Fibroblast of skin of right biceps (primary cell): ENCODE results near the gene TEAD3.
"Not testable (repeated sequence)": the region's sequence is repeated elsewhere in the genome, so short reads cannot be mapped to it uniquely, and the experiment has no call there.

Experiments
- DNase-seq: peaks from one replicate; pipeline ENCODE4 v3.0.0-alpha.2; 2013

TEAD3 gene

DNA sequence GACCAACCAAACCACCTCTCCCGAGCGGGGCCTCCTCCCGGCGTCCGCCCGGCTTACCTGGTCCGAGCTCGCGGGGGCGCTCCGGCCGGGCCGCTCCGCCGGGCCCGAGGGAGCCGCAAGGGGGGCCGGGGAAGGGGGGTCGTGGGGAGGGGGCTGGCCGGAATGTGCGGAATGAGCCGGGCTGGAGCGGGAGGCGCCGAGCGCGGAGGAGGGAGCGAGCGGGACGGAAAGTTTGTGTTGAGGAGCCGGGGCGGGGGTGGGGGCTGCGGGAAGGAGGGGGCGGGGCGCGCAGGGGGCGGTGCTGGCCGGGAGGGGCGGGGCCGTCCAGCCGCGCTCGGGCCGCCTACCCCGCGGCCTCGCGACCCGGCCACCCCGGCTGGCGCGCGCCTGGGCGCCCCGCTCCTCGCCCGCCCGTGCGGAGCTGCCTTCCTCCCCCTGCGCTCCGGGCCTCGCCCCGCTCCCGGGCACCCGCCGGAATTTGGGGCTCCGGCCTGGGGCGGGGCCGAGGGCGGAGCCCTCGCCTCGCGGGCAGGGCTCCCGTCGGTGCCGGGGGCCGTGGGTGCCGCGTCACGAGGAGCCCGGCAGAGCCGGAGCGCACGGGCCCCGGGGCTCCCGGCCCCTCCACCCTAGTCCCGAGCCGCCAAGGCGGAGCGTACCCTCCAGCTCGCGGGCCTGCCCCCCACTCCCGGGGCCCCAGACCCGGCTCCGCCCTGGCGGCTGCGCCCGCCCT is at the start of gene TEAD3:
TEAD3 (minus strand) TSS at position 239 of the 730 bp plus-strand sequence.
- peak; percentile 79 for DNase-seq

DNA sequence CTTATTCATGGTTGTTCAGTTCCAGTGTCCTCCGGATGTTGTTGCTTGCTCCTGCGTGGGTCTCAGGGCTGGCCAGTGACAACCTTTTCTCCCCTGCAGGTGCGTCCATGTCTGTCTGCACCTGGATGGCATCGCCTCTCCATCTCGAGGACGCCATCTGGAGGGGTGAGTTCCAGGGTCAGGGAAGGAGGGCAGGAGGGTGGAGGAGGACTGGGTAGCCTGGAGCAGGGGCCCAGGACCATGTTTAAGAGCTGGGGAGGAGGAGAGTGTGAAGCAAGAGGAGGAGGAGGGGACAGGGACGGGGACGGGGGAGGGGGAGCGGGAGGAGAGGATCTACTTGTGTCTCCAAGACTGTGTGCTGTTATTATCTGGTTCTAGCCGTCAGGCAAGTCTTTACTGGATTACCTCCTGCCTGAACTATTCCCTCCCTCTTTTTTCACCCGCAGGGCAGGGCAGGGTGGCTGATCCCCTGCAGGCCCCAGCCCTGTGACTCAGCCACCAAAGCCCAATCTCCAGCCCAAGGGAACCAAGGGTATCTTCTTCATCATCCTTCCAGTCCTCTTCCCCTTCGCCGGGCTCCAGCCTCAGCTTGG is 48.0 kb upstream of the TEAD3 start:
- no peak for DNase-seq

DNA sequence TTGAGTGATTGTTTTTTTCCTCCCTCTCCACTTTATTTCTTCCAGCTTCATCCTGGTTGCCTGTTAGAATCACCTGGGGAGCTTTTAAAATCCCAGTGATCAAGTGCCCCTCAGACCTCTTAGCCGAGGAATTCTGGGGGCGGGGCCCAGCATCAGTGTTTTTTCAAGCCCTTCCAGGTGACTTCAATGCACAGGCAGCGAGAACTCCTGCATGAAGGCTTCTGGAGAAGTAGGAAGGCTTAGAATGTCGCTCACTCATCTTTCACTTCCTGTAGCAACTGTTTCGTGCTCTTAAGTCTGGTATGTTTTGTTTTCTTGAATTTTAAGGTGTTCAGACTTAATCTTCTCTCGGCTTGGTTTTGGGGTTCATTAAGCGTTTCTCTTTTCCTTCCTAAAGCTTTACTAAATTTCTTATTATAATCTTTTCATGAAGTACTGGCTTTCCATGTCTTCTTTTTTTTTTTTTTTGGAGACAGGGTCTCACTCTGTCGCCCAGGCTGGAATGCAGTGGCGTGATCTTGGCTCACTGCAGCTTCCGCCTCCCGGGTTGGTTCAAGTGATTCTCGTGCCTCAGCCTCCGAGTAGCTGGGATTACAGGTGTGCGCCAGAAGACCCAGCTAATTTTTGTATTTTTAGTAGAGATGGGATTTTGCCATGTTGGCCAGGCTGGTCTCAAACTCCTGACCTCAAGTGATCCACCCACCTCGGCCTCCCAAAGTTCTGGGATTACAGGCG is 46.7 kb upstream of the TEAD3 start:
- DNase-seq: no peak

DNA sequence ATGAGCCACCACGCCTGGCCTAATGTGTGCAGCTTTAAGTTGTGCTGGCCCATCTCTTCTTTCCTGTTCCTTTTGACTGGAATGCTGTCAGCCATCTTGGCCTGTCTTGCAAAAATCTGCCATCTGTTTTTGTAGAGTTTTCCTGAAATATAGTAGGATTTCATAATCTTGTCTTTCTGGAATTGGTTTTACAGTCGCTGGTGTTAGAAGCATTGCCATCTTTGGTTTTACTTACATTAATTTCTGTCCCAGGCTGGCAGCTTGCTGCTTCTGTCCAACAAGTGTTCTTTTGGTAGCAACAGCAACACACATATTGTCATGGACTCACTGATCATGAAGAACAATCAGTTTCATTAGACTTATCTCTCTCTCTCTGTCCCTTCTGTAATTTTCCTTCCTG is 45.0 kb upstream of the TEAD3 start:
- DNase-seq: no peak

- DNase-seq: no peak
Measured at GRCh38 chr6:35539223-35539622, 42.3 kb upstream of the TEAD3 start.

DNA sequence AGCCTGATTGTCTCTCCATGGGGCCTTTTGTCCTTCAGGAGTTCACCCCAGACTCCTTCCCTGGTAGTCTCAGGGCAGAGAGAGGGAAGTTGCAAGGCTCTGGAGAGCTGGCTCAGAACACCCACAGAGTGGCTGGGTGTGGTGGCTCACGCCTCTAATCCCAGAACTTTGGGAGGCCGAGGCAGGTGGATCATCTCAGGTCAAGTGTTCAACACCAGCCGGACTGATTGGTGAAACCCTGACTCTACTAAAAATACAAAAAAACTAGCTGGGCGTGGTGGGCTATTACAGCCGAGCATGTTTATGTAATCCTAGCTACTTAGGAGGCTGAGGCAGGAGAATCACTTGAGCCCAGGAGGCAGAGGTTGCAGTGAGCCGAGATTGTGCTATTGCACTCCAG is 39.0 kb upstream of the TEAD3 start:
- DNase-seq: not testable (repeated sequence)

GRCh38 chr6:35534407-35535170 is 37.7 kb upstream of the TEAD3 start:
- peak; percentile 17 for DNase-seq

GRCh38 chr6:35533981-35534380 is 37.1 kb upstream of the TEAD3 start:
- DNase-seq: no peak

GRCh38 chr6:35532126-35532525 is 35.2 kb upstream of the TEAD3 start:
- no peak for DNase-seq

GRCh38 chr6:35524380-35525020 is 27.6 kb upstream of the TEAD3 start:
- no peak for DNase-seq

DNA sequence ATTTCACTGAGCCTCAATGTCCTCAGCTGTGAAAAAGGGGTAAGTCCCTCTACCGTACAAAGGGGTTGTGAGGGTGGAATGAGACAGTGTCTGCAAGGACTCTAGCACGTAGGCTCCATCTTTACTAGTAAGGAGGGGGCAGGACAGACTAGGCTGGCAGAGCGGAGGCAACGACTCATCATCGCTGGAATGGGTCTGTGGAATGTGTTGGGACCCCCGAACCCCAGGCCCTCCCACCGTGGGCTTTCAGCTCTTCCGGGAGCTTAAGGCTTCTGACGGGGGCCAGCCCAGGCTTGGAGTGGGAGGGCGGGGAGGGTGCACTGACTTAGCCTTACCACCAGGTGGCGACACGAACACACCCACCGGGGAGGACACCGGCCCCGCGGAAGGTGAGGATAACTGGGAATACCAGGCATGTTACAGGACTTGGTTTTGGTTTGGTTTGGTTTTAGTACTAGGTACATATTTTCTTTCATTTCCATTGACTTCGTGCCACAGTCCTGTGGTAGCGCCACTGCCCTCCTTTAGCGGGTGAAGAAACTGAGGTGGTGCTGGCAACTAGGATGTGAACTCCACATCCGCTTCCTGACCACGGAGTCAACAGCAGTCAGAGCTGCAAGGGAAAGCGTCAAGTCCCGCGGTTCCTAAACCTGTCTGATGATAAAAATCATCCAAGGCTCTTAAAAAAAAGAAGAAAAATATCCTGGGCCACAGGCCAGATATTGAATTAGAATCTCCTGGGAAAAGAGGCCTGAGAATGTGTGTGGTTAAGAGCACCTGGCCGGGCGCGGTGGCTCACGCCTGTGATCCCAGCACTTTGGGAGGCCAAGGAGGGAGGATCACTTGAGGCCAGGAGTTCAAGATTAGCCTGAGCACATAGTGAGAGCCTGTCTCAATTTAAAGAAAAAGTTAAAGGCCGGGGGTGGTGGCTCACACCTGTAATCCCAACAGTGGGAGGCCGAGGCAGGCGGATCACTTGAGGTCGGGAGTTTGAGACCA is 26.1 kb upstream of the TEAD3 start:
- peak; percentile 57 for DNase-seq

GRCh38 chr6:35522151-35522550 is 25.3 kb upstream of the TEAD3 start:
- DNase-seq: no peak

DNA sequence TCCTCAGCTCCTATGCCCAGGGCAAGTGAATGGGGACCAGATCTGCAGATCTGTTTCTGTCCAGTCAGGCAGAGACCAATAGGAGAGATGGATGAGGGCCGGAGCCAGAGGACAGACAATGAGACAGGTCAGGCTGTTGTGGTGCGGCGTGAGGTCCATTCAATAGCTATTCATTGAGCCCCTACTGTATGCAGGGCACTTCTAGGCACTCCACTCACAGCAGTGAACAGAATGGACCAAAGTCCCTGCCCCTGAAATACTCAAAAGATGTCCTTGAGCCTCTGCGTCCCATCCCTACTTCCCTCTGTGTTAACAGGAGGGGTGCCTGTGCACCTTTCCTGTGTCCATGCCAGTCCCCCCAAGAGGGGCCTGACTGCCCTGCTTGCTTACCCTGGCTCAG is 24.4 kb upstream of the TEAD3 start:
- DNase-seq: no peak

DNA sequence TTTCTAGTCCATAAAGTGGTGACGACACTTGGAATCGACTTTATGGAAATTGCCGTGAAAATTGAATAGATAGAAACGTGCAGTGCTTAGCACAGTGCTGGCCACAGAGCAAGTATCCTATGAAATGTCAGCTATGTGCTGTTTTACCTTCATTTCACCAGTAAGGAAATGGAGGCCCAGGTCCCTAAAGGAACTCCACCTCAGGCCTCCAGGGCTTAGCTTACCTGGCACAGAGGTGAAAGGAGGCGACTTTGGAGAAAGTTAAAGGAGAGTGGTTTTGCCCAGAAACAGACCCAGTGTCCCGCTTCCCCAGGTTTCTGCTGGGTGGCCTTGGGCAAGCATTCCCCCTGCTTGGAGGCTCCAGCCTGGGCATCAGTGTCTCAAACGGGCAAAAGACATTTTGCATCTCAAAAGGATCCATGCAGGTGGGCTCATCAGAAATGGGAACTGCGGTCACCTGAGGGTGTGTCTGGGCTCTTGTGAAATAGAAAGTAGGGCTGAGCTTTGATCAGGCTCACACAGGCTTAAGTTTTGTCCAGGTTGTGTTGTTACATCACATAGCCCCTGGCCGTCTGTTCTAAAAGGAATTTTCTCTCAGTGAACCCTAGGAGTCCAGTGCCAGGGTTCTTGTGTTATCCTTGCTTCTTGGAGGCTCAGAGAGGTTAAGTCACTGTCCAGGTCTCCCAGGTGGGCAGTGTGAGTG is 22.6 kb upstream of the TEAD3 start:
- no peak for DNase-seq

DNA sequence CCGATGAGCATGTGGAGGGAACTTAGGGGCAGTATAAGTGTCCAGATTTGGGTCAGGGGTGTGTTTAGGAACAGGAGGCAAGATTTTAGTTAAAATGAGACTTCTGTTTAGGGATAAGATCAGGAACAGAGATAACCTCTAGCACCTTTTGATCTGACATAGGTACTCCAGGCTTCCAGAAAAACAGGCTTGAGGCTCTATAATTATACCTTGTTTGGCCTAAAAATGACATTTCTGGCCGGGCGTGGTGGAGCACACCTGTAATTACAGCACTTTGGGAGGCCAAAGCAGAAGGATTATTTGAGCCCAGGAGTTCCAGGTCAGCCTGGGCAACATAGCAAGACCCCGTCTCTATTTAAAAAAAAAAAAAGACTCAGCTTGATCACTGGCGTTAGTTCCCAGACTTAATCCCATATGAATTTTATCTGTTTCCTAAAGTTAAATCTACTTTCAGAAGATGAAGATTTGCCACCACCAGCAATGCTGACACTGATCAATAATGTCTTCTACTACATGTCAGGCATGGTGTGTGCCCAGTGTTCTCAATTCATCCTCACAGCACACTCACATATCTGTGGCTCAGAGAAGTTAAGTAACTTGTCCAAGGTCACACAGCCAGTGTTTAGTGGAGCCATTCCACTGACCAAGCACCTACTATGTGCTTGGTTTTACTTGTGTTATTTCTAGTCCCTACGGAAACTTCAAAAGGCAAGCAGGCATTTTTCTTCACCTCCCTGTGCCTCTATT is 21.9 kb upstream of the TEAD3 start:
- DNase-seq: no peak

GRCh38 chr6:35517978-35518377 is 21.1 kb upstream of the TEAD3 start:
- DNase-seq: not testable (repeated sequence)

DNA sequence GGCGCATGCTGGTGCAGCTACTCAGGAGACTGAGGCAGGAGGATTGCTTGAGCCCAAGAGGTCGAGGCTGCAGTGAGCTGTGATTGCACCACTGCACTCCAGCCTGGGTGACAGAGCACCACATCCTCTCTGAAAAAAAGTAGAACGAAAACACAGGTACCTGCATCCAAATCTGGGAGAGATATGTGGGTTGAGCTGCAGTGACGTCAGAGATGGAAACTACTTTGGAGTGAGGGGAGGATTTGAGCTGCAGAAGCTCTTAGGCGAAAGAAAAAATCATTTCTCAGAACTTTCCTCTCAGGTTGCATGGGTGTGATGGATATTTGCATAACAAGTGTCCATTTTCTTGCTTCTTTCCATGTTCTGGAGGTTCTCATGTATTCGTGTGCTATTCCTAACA is 19.8 kb upstream of the TEAD3 start:
- DNase-seq: no peak

DNA sequence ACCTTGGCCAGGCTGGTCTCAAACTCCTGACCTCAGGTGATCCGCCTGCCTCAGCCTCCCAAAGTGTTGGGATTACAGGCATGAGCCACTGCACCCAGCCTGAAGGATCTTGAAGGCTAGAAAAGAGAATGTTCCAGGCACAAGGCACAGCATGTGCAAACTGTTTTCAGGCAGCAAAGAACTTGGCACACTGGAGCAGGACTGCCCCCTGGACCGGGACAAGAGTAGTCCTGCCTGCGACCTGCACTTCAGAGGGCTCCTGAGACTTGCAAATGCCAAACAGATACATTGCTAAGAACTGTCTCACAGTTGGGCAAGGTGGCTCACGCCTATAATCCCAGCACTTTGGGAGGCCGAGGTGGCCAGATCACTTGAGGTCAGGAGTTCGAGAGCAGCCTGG is 19.1 kb upstream of the TEAD3 start:
- not testable (repeated sequence) for DNase-seq

GRCh38 chr6:35514587-35514986 is 17.7 kb upstream of the TEAD3 start:
- DNase-seq: no peak

- DNase-seq: no peak
Measured at GRCh38 chr6:35512740-35513139, 15.9 kb upstream of the TEAD3 start, which contains the start of gene TULP1. TULP1 (minus strand) TSS chr6:35512896; CDS start chr6:35512858, 38 bp downstream.
